Endothelial cell of umbilical vein (primary cell): ENCODE data around the gene ARG2. TPM values are rescaled to one million over a fixed set of nuclear protein-coding genes. Genes with fewer than 3 reads are reported as not detected.

Source experiments
- BruUV-seq: library from RNA; stranded (reverse); fragments of 400-500 nt; replicated peaks from 2 replicates; lab custom pipeline; 2021; lab: Mats Ljungman, UMichigan
- CTCF ChIA-PET: fragments of 300-600, 350-600 bp; sonication (Branson Sonifier 250); formaldehyde crosslinking; loops from one replicate; lab custom pipeline; 2021; ENCODE audit warnings: antibody characterized with exemption, inconsistent platforms; lab: Charles Lee
- POLR2A ChIA-PET: fragments of 300-600, 350-600 bp; sonication (Branson Sonifier 250); formaldehyde crosslinking; loops from one replicate; lab custom pipeline; 2021; ENCODE audit warnings: antibody characterized with exemption, inconsistent platforms; lab: Charles Lee
- DNase-seq: peaks from one replicate; pipeline ENCODE4 v3.0.0-alpha.2; 2011; ENCODE audit warnings: low read depth, low spot score
- FAIRE-seq: peaks from 2 replicates; lab custom pipeline; 2011; peaks lifted over from hg19 to GRCh38; lab: Jason Lieb, UNC
- H2AFZ ChIP-seq: 2 replicates; pipeline ENCODE4 v1.6.0; 2012; ENCODE audit warnings: low read depth, low read length, control low read depth, inconsistent platforms
- H3K27ac ChIP-seq: 2 replicates; pipeline ENCODE4 v1.5.1; 2011; ENCODE audit warnings: low read depth, mild to moderate bottlenecking, control low read depth, low read length, moderate library complexity; ENCODE audit not compliant: insufficient read depth
- H3K27me3 ChIP-seq, 2 experiments: 2 replicates each; pipeline versions ENCODE4 v1.6.0 to v1.6.1; 2011; ENCODE audit warnings: low read length in 2 of 2, mixed read lengths in 1 of 2; ENCODE audit not compliant: control insufficient read depth in 2 of 2, insufficient read depth in 2 of 2
- H3K36me3 ChIP-seq, 2 experiments: 2 replicates in 1 of 2; 3 replicates in 1 of 2; pipeline ENCODE4 v1.5.1; 2011; ENCODE audit warnings: low read length in 2 of 2, mild to moderate bottlenecking in 1 of 2, moderate library complexity in 1 of 2; ENCODE audit not compliant: control insufficient read depth in 2 of 2, insufficient read depth in 2 of 2; ENCODE audit errors: extremely low read depth in 1 of 2
- H3K4me1 ChIP-seq: 3 replicates; pipeline ENCODE4 v1.5.1; 2011; ENCODE audit warnings: mild to moderate bottlenecking, low read length; ENCODE audit not compliant: control insufficient read depth, insufficient read depth; ENCODE audit errors: extremely low read depth
- H3K4me2 ChIP-seq: 2 replicates; pipeline ENCODE4 v1.6.1; 2011; ENCODE audit warnings: low read length, control low read depth, mixed read lengths; ENCODE audit not compliant: insufficient read depth
- H3K4me3 ChIP-seq, 3 experiments: fragments of 200-600 bp in 1 of 3; sonication (generic), shearing (Covaris generic) in 1 of 3; replicated peaks in 1 of 3; 2 replicates each; pipeline ENCODE4 v1.5.1; 2011 to 2016; ENCODE audit warnings: control low read depth in 3 of 3, low read length in 3 of 3, mild to moderate bottlenecking in 2 of 3, inconsistent platforms in 1 of 3, low read depth in 1 of 3, moderate library complexity in 1 of 3; ENCODE audit not compliant: insufficient read depth in 1 of 3
- H3K79me2 ChIP-seq: 2 replicates; pipeline ENCODE4 v1.6.0; 2012; ENCODE audit warnings: low read length, inconsistent platforms; ENCODE audit not compliant: control insufficient read depth, insufficient read depth
- H3K9ac ChIP-seq: replicated peaks from 2 replicates; pipeline ENCODE3; 2011; ENCODE audit warnings: low read length, control low read depth; ENCODE audit not compliant: insufficient read depth; ENCODE audit errors: extremely low read depth
- H3K9me1 ChIP-seq: replicated peaks from 3 replicates; pipeline ENCODE4 v1.6.0; 2011; ENCODE audit warnings: mild to moderate bottlenecking, low read length; ENCODE audit not compliant: control insufficient read depth, insufficient read depth; ENCODE audit errors: extremely low read depth
- H3K9me3 ChIP-seq: replicated peaks from 2 replicates; pipeline ENCODE4 v1.5.1; 2012; ENCODE audit warnings: low read length, inconsistent platforms; ENCODE audit not compliant: control insufficient read depth, insufficient read depth
- H4K20me1 ChIP-seq: replicated peaks from 2 replicates; pipeline ENCODE3; 2011; ENCODE audit warnings: mild to moderate bottlenecking, low read length; ENCODE audit not compliant: control insufficient read depth, insufficient read depth; ENCODE audit errors: extremely low read depth
- EZH2 ChIP-seq: IDR thresholded peaks from 2 replicates; pipeline ENCODE4 v1.6.1; 2012; ENCODE audit warnings: borderline replicate concordance, low read depth, mild to moderate bottlenecking, moderate library complexity, low read length, inconsistent platforms; ENCODE audit not compliant: severe bottlenecking
- FOS ChIP-seq: IDR thresholded peaks from 2 replicates; pipeline ENCODE4 v1.6.1; 2011; ENCODE audit warnings: mild to moderate bottlenecking, low read length, moderate library complexity, borderline replicate concordance; ENCODE audit not compliant: insufficient read depth
- GATA2 ChIP-seq: IDR thresholded peaks from 2 replicates; pipeline ENCODE4 v1.7.0; 2011; ENCODE audit warnings: low read depth, mild to moderate bottlenecking, moderate library complexity, mixed read lengths, low read length; ENCODE audit not compliant: insufficient read length, insufficient read depth
- JUN ChIP-seq: IDR thresholded peaks from 2 replicates; pipeline ENCODE4 v1.6.1; 2011; ENCODE audit warnings: borderline replicate concordance, low read depth; ENCODE audit not compliant: insufficient read length, insufficient read depth
- MYC ChIP-seq: IDR thresholded peaks from one replicate; pipeline ENCODE4 v1.6.1; 2011; ENCODE audit warnings: mild to moderate bottlenecking, low read depth, low read length
- POLR2A ChIP-seq: IDR thresholded peaks from 2 replicates; pipeline ENCODE4 v1.6.1; 2012; ENCODE audit warnings: low read depth, mild to moderate bottlenecking, control low read depth, low read length
- POLR2AphosphoS5 ChIP-seq: IDR thresholded peaks from 2 replicates; pipeline ENCODE4 v1.6.1; 2012; ENCODE audit warnings: low read depth, mild to moderate bottlenecking, control low read depth, low read length, moderate library complexity; ENCODE audit not compliant: insufficient read depth
- dilution Hi-C: fragments of 300-500 bp; cut with MboI; formaldehyde crosslinking; loops from one replicate; pipeline ENCODE4 v1.15.0; 2019; ENCODE audit warnings: low sequenced_read_pairs; ENCODE audit not compliant: extremely low pct_ligation_motif_present
- intact Hi-C: fragments of 100-400 bp; cut with micrococcal nuclease; formaldehyde crosslinking; loops from one replicate; pipeline ENCODE4 v1.10.0; 2022
- polyA plus RNA-seq, 4 experiments: library from polyadenylated mRNA; depleted of rRNA in 3 of 4; stranded (reverse) in 3 of 4; unstranded in 1 of 4; fragments of >200 nt; gene quantifications; 2 replicates each; pipeline versions ENCODE4 v1.2.1 to v1.2.3, GENCODE V29; 2011 to 2012; ENCODE audit warnings: missing spikeins in 1 of 4
- total RNA-seq: library from RNA; stranded (reverse); gene quantifications from 2 replicates; pipeline ENCODE4 v1.2.3, GENCODE V29; 2021
- TF ChIP-seq, protein P1 (sequence below), 2 donors: IDR thresholded peaks; 1 replicate in 1 of 2; 2 replicates in 1 of 2; pipeline ENCODE4 v1.5.1; 2011; ENCODE audit warnings: low read length in 2 of 2, mild to moderate bottlenecking in 2 of 2, moderate library complexity in 2 of 2, control low read depth in 1 of 2, inconsistent platforms in 1 of 2, low read depth in 1 of 2; ENCODE audit not compliant: insufficient read depth in 1 of 2; ENCODE audit errors: extremely low read depth in 1 of 2
- TF ChIP-seq, protein P2 (sequence below): IDR thresholded peaks from 2 replicates; pipeline ENCODE4 v1.6.1; 2011; ENCODE audit not compliant: insufficient read depth, insufficient read length

Gene ARG2
- total and polyA plus RNA-seq, 2 donors (not counting 3 experiments of a cell fraction or from before 2014, with no cell fraction given), result 16.6 to 22.5 TPM

GRCh38 chr14:67697006-67697405, 77.3 kb downstream of the ARG2 start:
- H3K4me3 ChIP-seq, result no peak overlapping the region
- no peaks in the 10 kb centered on the region for H4K20me1 ChIP-seq
- no peak overlapping the region for H2AFZ ChIP-seq
- H3K27ac ChIP-seq, result no peak overlapping the region
- no peak for FAIRE-seq
- no peak for DNase-seq
- H3K9me3 ChIP-seq, result no peaks in the 10 kb centered on the region
- dilution Hi-C loops (no loop called here), intact Hi-C loops (no loop called here)
- ChIA-PET POLR2A (no interaction called here), CTCF (interaction anchor here (1.6 kb wide), 1 partner anchor 84 kb away, joined by 5 read pairs; no protein-coding TSS in a partner anchor)
- no peak overlapping the region for H3K9ac ChIP-seq
- TF ChIP-seq MYC (no peak), JUN (no peak), FOS (no peak), POLR2A (no peak), POLR2AphosphoS5 (no peak), EZH2 (no peak), GATA2 (no peak)
- TF ChIP-seq, protein P1, sequence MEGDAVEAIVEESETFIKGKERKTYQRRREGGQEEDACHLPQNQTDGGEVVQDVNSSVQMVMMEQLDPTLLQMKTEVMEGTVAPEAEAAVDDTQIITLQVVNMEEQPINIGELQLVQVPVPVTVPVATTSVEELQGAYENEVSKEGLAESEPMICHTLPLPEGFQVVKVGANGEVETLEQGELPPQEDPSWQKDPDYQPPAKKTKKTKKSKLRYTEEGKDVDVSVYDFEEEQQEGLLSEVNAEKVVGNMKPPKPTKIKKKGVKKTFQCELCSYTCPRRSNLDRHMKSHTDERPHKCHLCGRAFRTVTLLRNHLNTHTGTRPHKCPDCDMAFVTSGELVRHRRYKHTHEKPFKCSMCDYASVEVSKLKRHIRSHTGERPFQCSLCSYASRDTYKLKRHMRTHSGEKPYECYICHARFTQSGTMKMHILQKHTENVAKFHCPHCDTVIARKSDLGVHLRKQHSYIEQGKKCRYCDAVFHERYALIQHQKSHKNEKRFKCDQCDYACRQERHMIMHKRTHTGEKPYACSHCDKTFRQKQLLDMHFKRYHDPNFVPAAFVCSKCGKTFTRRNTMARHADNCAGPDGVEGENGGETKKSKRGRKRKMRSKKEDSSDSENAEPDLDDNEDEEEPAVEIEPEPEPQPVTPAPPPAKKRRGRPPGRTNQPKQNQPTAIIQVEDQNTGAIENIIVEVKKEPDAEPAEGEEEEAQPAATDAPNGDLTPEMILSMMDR (IDR thresholded peaks at IDR 0.05; ENCODE audit: extremely low read depth in 1 of 2, insufficient read depth in 1 of 2, low read depth in 1 of 2, low read length in 2 of 2), result no peak
- TF ChIP-seq, protein P2, sequence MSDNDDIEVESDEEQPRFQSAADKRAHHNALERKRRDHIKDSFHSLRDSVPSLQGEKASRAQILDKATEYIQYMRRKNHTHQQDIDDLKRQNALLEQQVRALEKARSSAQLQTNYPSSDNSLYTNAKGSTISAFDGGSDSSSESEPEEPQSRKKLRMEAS, result no peak
- peaks cover 27% of the 10 kb centered on the region for H3K79me2 ChIP-seq
- peaks cover 3 to 4% of the 10 kb centered on the region in 2 experiments for H3K36me3 ChIP-seq
- no TSS peak for BruUV-seq
- H3K9me1 ChIP-seq, result no peaks in the 10 kb centered on the region
- peaks cover 10% of the 10 kb centered on the region for H3K4me1 ChIP-seq
- no peaks in the 10 kb centered on the region for H3K27me3 ChIP-seq
- no peak overlapping the region for H3K4me2 ChIP-seq
